HepG2 (cell line): ENCODE measurements around the gene ATP6V0A1. TPM values are rescaled to one million over a fixed set of nuclear protein-coding genes. Genes with fewer than 3 reads are reported as not detected.

ENCODE experiments used
- ATF5 ChIP-seq: sonication (generic); formaldehyde crosslinking; IDR thresholded peaks from 2 replicates; pipeline ENCODE4 v1.4.0; 2020; ENCODE audit warnings: mild to moderate bottlenecking, low read depth, missing genetic modification reagents
- CEBPG ChIP-seq: IDR thresholded peaks from 2 replicates; pipeline ENCODE4 v1.6.1; 2016
- KLF12 ChIP-seq: sonication (generic); formaldehyde crosslinking; IDR thresholded peaks from 2 replicates; pipeline ENCODE4 v1.4.0; 2020; ENCODE audit warnings: missing genetic modification reagents, borderline replicate concordance
- NFE2L2 ChIP-seq: fragments of 150-350 bp; IDR thresholded peaks from 2 replicates; pipeline ENCODE4 v1.6.1; 2014; ENCODE audit warnings: low read length
- NFKBIZ ChIP-seq: IDR thresholded peaks from 2 replicates; pipeline ENCODE4 v1.6.1; 2018; ENCODE audit warnings: missing genetic modification reagents, missing compliant biosample characterization
- POLR2AphosphoS2 ChIP-seq: IDR thresholded peaks from 2 replicates; pipeline ENCODE4 v1.6.1; 2011; ENCODE audit warnings: low read depth, low read length, improper control_type of control experiment
- REL ChIP-seq: sonication (generic); formaldehyde crosslinking; conservative IDR thresholded peaks from 2 replicates; pipeline ENCODE4 v1.8.0; 2022; ENCODE audit warnings: mild to moderate bottlenecking, missing genetic modification reagents, moderate library complexity
- STAT6 ChIP-seq: sonication (generic); formaldehyde crosslinking; IDR thresholded peaks from 2 replicates; pipeline ENCODE4 v1.4.0; 2020; ENCODE audit warnings: missing genetic modification reagents, mild to moderate bottlenecking, borderline replicate concordance
- TAF1 ChIP-seq: sonication (generic); formaldehyde crosslinking; IDR thresholded peaks from 2 replicates; pipeline ENCODE4 v1.4.0; 2020; ENCODE audit warnings: missing genetic modification reagents
- THAP11 ChIP-seq: IDR thresholded peaks from 2 replicates; pipeline ENCODE4 v1.6.1; 2016; ENCODE audit warnings: missing biosample characterization, missing genetic modification reagents
- ZNF383 ChIP-seq: sonication (generic); formaldehyde crosslinking; IDR thresholded peaks from 2 replicates; pipeline ENCODE4 v1.4.0; 2020; ENCODE audit warnings: missing genetic modification reagents, mild to moderate bottlenecking, borderline replicate concordance
- ZNF501 ChIP-seq: sonication (generic); formaldehyde crosslinking; IDR thresholded peaks from 2 replicates; pipeline ENCODE4 v1.5.1; 2020; ENCODE audit warnings: mild to moderate bottlenecking, moderate library complexity, missing genetic modification reagents
- ZNF615 ChIP-seq: sonication (generic); formaldehyde crosslinking; IDR thresholded peaks from 2 replicates; pipeline ENCODE4 v1.5.0; 2020; ENCODE audit warnings: mild to moderate bottlenecking, missing genetic modification reagents, borderline replicate concordance
- ZNF788 ChIP-seq: sonication (generic); formaldehyde crosslinking; IDR thresholded peaks from 2 replicates; pipeline ENCODE4 v1.5.0; 2020; ENCODE audit warnings: mild to moderate bottlenecking, missing genetic modification reagents, borderline replicate concordance
- ZSCAN30 ChIP-seq: sonication (generic); formaldehyde crosslinking; IDR thresholded peaks from 2 replicates; pipeline ENCODE4 v1.5.0; 2020; ENCODE audit warnings: mild to moderate bottlenecking, missing genetic modification reagents
- polyA plus RNA-seq, 8 experiments: library from polyadenylated mRNA; depleted of rRNA in 3 of 8; stranded (reverse) in 7 of 8; unstranded in 1 of 8; fragments of >200 nt; fragmentation: Illumina TruSeq in 4 of 8; extraction: Trizol in 4 of 8; gene quantifications; 2 replicates each; pipeline versions ENCODE4 v1.2.1 to v1.2.3, GENCODE V29; 2011 to 2016; ENCODE audit warnings: low read depth in 4 of 8, missing spikeins in 1 of 8, mixed read lengths in 1 of 8; ENCODE audit not compliant: insufficient read depth in 1 of 8
- total RNA-seq, 5 experiments: library from RNA; depleted of rRNA; stranded (reverse); fragments of >200 nt; fragmentation: Illumina TruSeq; extraction: Trizol; gene quantifications; 2 replicates each; pipeline ENCODE4 v1.2.3, GENCODE V29; 2016; ENCODE audit warnings: low read depth in 1 of 5
- TF ChIP-seq, protein P1 (sequence below): sonication (generic); formaldehyde crosslinking; IDR thresholded peaks from 2 replicates; pipeline ENCODE4 v1.8.0; 2022; ENCODE audit warnings: missing genetic modification reagents, mild to moderate bottlenecking, inconsistent platforms, borderline replicate concordance
- TF ChIP-seq, protein P2 (sequence below): sonication (generic); formaldehyde crosslinking; IDR thresholded peaks from 2 replicates; pipeline ENCODE4 v1.4.0; 2020; ENCODE audit warnings: low read depth, missing genetic modification reagents
- TF ChIP-seq, protein P3 (sequence below): sonication (generic); formaldehyde crosslinking; IDR thresholded peaks from 2 replicates; pipeline ENCODE4 v1.5.0; 2020; ENCODE audit warnings: mild to moderate bottlenecking, missing genetic modification reagents, moderate library complexity

The ATP6V0A1 gene
- total and polyA plus RNA-seq, 2 of the 13 experiments (the other 11 are each of a cell fraction or from before 2014, with no cell fraction given), result 27.9 to 54.1 TPM

DNA sequence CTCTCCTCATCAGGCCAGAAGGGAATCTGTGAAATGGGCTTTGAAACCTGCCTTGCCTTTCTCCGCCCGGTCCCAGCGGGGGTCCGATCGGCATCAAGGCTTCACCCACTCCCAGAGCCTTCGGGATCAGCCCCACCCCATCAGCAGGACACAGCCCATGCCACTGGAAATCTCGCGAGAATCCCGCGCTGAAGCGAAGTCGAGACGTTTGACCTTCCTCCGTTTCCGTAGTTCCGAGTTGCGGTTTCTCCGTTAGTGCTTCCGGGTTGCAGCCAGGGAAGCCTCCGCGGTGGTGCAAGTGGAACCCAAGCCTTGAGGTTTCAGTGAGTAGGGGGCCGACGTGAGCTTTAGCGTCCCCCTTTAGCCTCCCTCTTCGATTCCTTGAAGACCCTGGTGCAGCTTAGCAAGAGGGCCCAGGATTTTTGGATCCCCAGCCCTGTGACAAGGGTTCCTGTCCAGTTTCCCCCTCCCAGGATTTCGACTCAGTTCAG is 103.3 kb downstream of the ATP6V0A1 start, which contains the start of gene COASY (continued):
- TF ChIP-seq POLR2AphosphoS2 (peak; percentile 90), NFE2L2 (peak; percentile 1; the same call in 1 of the 2 replicates), STAT6 (CRISPR knock-in tag) (peak; percentile 73; the same call in 1 of the 2 replicates), NFKBIZ (peak; percentile 73; the same call in 1 of the 2 replicates), REL (0 out of 2 replicates have a peak, but pooled peaks have one; percentile 75), ATF5 (CRISPR knock-in tag) (0 out of 2 replicates have a peak, but pooled peaks have one; percentile 4), ZNF383 (CRISPR knock-in tag) (peak; percentile 12; the same call in 1 of the 2 replicates), THAP11 (CRISPR knock-in tag) (peak; percentile 96), ZNF501 (CRISPR knock-in tag) (peak; percentile 86; the same call in 1 of the 2 replicates), KLF12 (peak; percentile 92), ZNF788 (CRISPR knock-in tag) (peak; percentile 98), TAF1 (CRISPR knock-in tag) (peak; percentile 87), CEBPG (CRISPR knock-in tag) (peak; percentile 77), ZSCAN30 (CRISPR knock-in tag) (no peak), ZNF615 (CRISPR knock-in tag) (no peak)
- TF ChIP-seq, protein P1, sequence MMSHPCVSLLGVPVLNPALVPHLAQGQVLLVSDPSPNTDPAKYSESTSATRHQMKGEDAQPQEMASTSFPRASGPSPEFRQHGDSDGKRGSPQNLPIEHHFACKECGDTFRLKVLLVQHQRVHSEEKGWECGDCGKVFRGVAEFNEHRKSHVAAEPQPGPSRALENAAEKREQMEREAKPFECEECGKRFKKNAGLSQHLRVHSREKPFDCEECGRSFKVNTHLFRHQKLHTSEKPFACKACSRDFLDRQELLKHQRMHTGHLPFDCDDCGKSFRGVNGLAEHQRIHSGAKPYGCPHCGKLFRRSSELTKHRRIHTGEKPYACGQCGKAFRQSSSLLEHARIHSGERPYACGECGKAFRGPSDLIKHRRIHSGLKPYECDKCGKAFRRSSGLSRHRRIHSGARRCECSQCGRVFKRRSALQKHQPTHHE (CRISPR knock-in tag), result peak; percentile 44
- TF ChIP-seq, protein P2, sequence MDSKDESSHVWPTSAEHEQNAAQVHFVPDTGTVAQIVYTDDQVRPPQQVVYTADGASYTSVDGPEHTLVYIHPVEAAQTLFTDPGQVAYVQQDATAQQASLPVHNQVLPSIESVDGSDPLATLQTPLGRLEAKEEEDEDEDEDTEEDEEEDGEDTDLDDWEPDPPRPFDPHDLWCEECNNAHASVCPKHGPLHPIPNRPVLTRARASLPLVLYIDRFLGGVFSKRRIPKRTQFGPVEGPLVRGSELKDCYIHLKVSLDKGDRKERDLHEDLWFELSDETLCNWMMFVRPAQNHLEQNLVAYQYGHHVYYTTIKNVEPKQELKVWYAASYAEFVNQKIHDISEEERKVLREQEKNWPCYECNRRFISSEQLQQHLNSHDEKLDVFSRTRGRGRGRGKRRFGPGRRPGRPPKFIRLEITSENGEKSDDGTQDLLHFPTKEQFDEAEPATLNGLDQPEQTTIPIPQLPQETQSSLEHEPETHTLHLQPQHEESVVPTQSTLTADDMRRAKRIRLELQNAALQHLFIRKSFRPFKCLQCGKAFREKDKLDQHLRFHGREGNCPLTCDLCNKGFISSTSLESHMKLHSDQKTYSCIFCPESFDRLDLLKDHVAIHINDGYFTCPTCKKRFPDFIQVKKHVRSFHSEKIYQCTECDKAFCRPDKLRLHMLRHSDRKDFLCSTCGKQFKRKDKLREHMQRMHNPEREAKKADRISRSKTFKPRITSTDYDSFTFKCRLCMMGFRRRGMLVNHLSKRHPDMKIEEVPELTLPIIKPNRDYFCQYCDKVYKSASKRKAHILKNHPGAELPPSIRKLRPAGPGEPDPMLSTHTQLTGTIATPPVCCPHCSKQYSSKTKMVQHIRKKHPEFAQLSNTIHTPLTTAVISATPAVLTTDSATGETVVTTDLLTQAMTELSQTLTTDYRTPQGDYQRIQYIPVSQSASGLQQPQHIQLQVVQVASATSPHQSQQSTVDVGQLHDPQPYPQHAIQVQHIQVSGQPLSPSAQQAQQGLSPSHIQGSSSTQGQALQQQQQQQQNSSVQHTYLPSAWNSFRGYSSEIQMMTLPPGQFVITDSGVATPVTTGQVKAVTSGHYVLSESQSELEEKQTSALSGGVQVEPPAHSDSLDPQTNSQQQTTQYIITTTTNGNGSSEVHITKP (CRISPR knock-in tag), result peak; percentile 76; the same call in 1 of the 2 replicates
- TF ChIP-seq, protein P3, sequence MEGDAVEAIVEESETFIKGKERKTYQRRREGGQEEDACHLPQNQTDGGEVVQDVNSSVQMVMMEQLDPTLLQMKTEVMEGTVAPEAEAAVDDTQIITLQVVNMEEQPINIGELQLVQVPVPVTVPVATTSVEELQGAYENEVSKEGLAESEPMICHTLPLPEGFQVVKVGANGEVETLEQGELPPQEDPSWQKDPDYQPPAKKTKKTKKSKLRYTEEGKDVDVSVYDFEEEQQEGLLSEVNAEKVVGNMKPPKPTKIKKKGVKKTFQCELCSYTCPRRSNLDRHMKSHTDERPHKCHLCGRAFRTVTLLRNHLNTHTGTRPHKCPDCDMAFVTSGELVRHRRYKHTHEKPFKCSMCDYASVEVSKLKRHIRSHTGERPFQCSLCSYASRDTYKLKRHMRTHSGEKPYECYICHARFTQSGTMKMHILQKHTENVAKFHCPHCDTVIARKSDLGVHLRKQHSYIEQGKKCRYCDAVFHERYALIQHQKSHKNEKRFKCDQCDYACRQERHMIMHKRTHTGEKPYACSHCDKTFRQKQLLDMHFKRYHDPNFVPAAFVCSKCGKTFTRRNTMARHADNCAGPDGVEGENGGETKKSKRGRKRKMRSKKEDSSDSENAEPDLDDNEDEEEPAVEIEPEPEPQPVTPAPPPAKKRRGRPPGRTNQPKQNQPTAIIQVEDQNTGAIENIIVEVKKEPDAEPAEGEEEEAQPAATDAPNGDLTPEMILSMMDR (CRISPR knock-in tag), result no peak
